VCaP (cell line): ENCODE data around the gene STXBP6.

Experiments
- H3K27ac ChIP-seq: fragments of 450-650 bp; 2 replicates; pipeline ENCODE4 v1.5.1; 2017
- CTCF ChIP-seq: fragments of 450-650 bp; conservative IDR thresholded peaks from 2 replicates; pipeline ENCODE4 v1.5.1; 2017; ENCODE audit warnings: mild to moderate bottlenecking, moderate library complexity

The STXBP6 gene

DNA sequence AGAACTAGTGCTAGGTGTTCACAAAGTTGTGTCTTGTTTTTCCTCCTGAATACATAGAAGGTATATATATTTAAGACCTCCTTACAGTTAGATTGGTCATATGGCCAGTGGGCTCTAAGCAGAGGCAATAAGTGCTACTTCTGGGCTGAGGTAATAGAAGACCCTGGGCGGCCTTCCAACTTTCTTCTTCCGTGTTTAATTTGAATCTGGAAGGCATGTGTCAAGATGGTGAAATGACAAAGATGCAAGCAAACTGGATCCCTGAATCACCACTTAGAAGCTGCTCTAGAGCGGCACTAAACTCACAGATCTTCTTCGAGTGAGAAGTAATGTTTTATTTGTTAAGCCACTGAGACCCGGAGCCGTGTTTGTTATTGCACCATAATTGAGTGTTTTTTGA is 215.0 kb downstream of the STXBP6 start:
- no peak overlapping the region for H3K27ac ChIP-seq
- TF ChIP-seq CTCF = no peak

DNA sequence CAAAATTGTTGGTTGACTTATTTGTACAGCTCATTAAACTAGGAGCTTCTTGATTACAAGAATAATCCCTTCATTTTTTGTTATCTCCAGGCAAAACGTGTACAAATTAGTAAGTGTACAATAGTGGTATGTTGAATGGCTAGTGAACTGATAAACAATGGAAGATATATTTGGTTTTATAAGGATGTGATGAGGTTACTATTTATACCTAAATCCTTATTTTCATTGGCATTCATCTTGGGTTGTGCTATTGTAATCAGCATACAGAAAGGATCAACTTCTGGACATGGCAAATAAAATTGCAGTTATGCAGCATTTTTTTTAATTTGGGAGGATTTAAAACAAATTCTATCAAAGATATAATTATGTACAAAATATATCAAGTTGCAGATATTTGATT is 216.6 kb downstream of the STXBP6 start:
- TF ChIP-seq CTCF = no peak
- H3K27ac ChIP-seq = no peak overlapping the region

- TF ChIP-seq CTCF = no peak
- H3K27ac ChIP-seq = no peak overlapping the region
Measured at GRCh38 chr14:24831677-24832076, 218.3 kb downstream of the STXBP6 start.

GRCh38 chr14:24829862-24830261 is 220.1 kb downstream of the STXBP6 start:
- no peak for TF ChIP-seq CTCF
- no peak overlapping the region for H3K27ac ChIP-seq

DNA sequence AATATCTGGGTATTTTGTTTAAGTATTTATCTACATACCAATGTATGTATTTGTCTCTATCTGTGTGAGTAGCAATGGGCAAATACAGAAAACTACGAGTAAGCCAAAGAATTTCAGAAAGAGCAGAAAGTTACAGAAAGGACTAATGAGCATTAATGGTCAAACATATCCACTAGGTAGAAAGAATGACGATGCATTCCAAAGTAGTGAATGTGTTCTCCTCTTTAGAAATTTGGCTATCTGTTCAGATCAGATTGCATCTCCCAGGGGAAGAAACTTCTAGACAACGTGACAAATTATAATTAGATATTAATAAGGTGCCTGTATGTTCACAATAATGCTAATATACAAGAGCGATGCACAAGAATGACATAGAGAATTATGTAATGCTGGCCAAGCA is 221.5 kb downstream of the STXBP6 start:
- no peak for TF ChIP-seq CTCF

GRCh38 chr14:24826390-24826789 is 223.6 kb downstream of the STXBP6 start:
- no peak overlapping the region for H3K27ac ChIP-seq
- no peak for TF ChIP-seq CTCF

More for the DNA sequence above, 221.5 kb downstream of the STXBP6 start:
- H3K27ac ChIP-seq = no peak overlapping the region

DNA sequence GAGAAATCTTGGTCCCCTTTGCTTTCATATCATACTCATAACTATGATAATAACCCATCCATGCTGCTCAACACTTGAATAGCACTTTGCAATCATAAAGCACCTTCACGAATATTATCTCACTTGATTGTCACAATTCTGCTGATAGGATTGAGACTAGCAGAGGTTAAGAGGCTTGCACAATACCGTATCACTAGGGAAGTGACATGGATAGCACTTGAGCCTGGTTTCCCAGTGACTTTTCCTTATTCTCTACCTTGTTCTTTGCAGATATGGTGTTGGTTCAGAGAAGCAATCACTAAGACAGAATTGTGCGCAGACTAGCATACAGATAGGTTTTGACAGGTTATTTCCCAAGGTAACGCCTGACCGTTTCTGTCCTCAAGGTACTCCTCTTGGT is 229.3 kb downstream of the STXBP6 start:
- TF ChIP-seq CTCF = no peak
- H3K27ac ChIP-seq = no peak overlapping the region

- TF ChIP-seq CTCF = no peak
- peak overlapping the region; percentile 99 for H3K27ac ChIP-seq
Measured at GRCh38 chr14:24818823-24819341, 231.1 kb downstream of the STXBP6 start.
